Keratinocyte (primary cell): ENCODE data around the gene MYOM1. TPM values are rescaled to one million over a fixed set of nuclear protein-coding genes. Genes with fewer than 3 reads are reported as not detected.

Experiments used
- DNase-seq: peaks from one replicate; pipeline ENCODE4 v3.0.0-alpha.2; 2011; ENCODE audit warnings: low read depth, missing footprints, low spot score
- FAIRE-seq: peaks from 2 replicates; lab custom pipeline; 2011; peaks lifted over from hg19 to GRCh38; lab: Jason Lieb, UNC
- H2AFZ ChIP-seq: 2 replicates; pipeline ENCODE4 v1.6.0; 2012; ENCODE audit warnings: low read length, control low read depth, inconsistent platforms; ENCODE audit not compliant: control insufficient read depth
- H3K27ac ChIP-seq: 2 replicates; pipeline ENCODE4 v1.5.1; 2011; ENCODE audit warnings: low read length; ENCODE audit not compliant: control insufficient read depth, insufficient read depth
- H3K27me3 ChIP-seq: 3 replicates; pipeline ENCODE4 v1.6.0; 2011; ENCODE audit warnings: low read length; ENCODE audit not compliant: control insufficient read depth, insufficient read depth; ENCODE audit errors: extremely low read depth
- H3K36me3 ChIP-seq, 2 experiments: 2 replicates in 1 of 2; 3 replicates in 1 of 2; pipeline ENCODE4 v1.5.1; 2011; ENCODE audit warnings: low read length in 2 of 2, mild to moderate bottlenecking in 1 of 2; ENCODE audit not compliant: control insufficient read depth in 2 of 2, insufficient read depth in 2 of 2; ENCODE audit errors: extremely low read depth in 1 of 2
- H3K4me1 ChIP-seq: 3 replicates; pipeline ENCODE4 v1.5.1; 2011; ENCODE audit warnings: low read length; ENCODE audit not compliant: control insufficient read depth, insufficient read depth; ENCODE audit errors: extremely low read depth
- H3K4me2 ChIP-seq: 3 replicates; pipeline ENCODE4 v1.6.0; 2011; ENCODE audit warnings: low read depth, low read length; ENCODE audit not compliant: control insufficient read depth, insufficient read depth; ENCODE audit errors: extremely low read depth
- H3K4me3 ChIP-seq, 3 experiments: fragments of 200-600 bp in 1 of 3; sonication (generic) in 1 of 3; 2 replicates in 2 of 3; 3 replicates in 1 of 3; pipeline ENCODE4 v1.5.1; 2011 to 2016; ENCODE audit warnings: low read length in 3 of 3, mild to moderate bottlenecking in 3 of 3, control low read depth in 2 of 3, inconsistent platforms in 1 of 3, low read depth in 1 of 3, mixed read lengths in 1 of 3, mixed run types in 1 of 3, moderate library complexity in 1 of 3; ENCODE audit not compliant: control insufficient read depth in 2 of 3, insufficient read depth in 2 of 3; ENCODE audit errors: extremely low read depth in 1 of 3
- H3K79me2 ChIP-seq: 2 replicates; pipeline ENCODE4 v1.6.0; 2012; ENCODE audit warnings: low read length; ENCODE audit not compliant: control insufficient read depth, insufficient read depth
- H3K9ac ChIP-seq: 3 replicates; pipeline ENCODE4 v1.6.0; 2011; ENCODE audit warnings: low read length; ENCODE audit not compliant: control insufficient read depth, insufficient read depth; ENCODE audit errors: extremely low read depth
- H3K9me1 ChIP-seq: 3 replicates; pipeline ENCODE4 v1.6.0; 2011; ENCODE audit warnings: low read length; ENCODE audit not compliant: control insufficient read depth, insufficient read depth; ENCODE audit errors: extremely low read depth
- H3K9me3 ChIP-seq: 2 replicates; pipeline ENCODE4 v1.5.1; 2012; ENCODE audit warnings: low read depth, low read length; ENCODE audit not compliant: control insufficient read depth
- H4K20me1 ChIP-seq: 3 replicates; pipeline ENCODE4 v1.6.0; 2011; ENCODE audit warnings: low read length; ENCODE audit not compliant: control insufficient read depth, insufficient read depth; ENCODE audit errors: extremely low read depth
- CTCF ChIP-seq, 3 experiments: IDR thresholded peaks in 1 of 3; conservative IDR thresholded peaks in 1 of 3; optimal IDR thresholded peaks in 1 of 3; 2 replicates in 2 of 3; 3 replicates in 1 of 3; pipeline versions ENCODE3 to v1.5.1; 2011; ENCODE audit warnings: low read length in 3 of 3, mild to moderate bottlenecking in 3 of 3, moderate library complexity in 2 of 3, control low read depth in 1 of 3, inconsistent platforms in 1 of 3; ENCODE audit not compliant: insufficient read depth in 2 of 3; ENCODE audit errors: extremely low read depth in 1 of 3
- EZH2 ChIP-seq: IDR thresholded peaks from one replicate; pipeline ENCODE4 v1.6.1; 2012; ENCODE audit warnings: inconsistent platforms, mild to moderate bottlenecking, low read length, moderate library complexity
- dilution Hi-C: fragments of 300-500 bp; cut with MboI; formaldehyde crosslinking; loops from one replicate; pipeline ENCODE4 v1.7.0; 2020; ENCODE audit warnings: low sequenced_read_pairs; ENCODE audit not compliant: extremely low pct_ligation_motif_present
- polyA plus RNA-seq, 5 experiments: library from polyadenylated mRNA; depleted of rRNA in 3 of 5; stranded (reverse) in 3 of 5; stranded (forward) in 1 of 5; unstranded in 1 of 5; fragments of >200 nt; gene quantifications; 1 replicate in 1 of 5; 2 replicates in 3 of 5; 3 replicates in 1 of 5; pipeline versions ENCODE4 v1.2.1 to v1.2.3, GENCODE V29; 2011 to 2012; ENCODE audit warnings: missing spikeins in 2 of 5, low read depth in 1 of 5, low replicate concordance in 1 of 5

Gene MYOM1
- polyA plus RNA-seq, 1 donor (not counting 4 experiments of a cell fraction or from before 2014, with no cell fraction given): 0.03 TPM

GRCh38 chr18:3126457-3127097, 93.2 kb downstream of the MYOM1 start:
- no peak for FAIRE-seq
- H3K27me3 ChIP-seq: no peaks in the 10 kb centered on the region
- H3K4me2 ChIP-seq: no peak overlapping the region
- H2AFZ ChIP-seq: no peak overlapping the region
- H3K9ac ChIP-seq: no peak overlapping the region
- no peak overlapping the region for H3K4me3 ChIP-seq
- no peaks in the 10 kb centered on the region for H4K20me1 ChIP-seq
- DNase-seq: no peak
- no peaks in the 10 kb centered on the region for H3K79me2 ChIP-seq
- H3K9me1 ChIP-seq: no peaks in the 10 kb centered on the region
- TF ChIP-seq EZH2 (no peak), CTCF (optimal IDR thresholded peaks at IDR 0.05 in 1 of 3, IDR thresholded peaks at IDR 0.05 in 1 of 3, conservative IDR thresholded peaks at IDR 0.05 in 1 of 3; ENCODE audit: extremely low read depth in 1 of 3, insufficient read depth in 2 of 3, low read length in 3 of 3) (no peak)
- dilution Hi-C loops: no loop called here
- H3K36me3 ChIP-seq: no peaks in the 10 kb centered on the region
- no peak overlapping the region for H3K27ac ChIP-seq
- no peaks in the 10 kb centered on the region for H3K9me3 ChIP-seq
- H3K4me1 ChIP-seq: no peaks in the 10 kb centered on the region

GRCh38 chr18:3124822-3125221, 94.9 kb downstream of the MYOM1 start:
- DNase-seq: no peak
- Histone ChIP-seq H3K9me1 (no peaks in the 10 kb centered on the region), H3K27me3 (no peaks in the 10 kb centered on the region), H4K20me1 (no peaks in the 10 kb centered on the region), H3K4me3 (no peak overlapping the region), H3K4me2 (no peak overlapping the region), H3K9ac (no peak overlapping the region), H3K27ac (no peak overlapping the region), H2AFZ (no peak overlapping the region), H3K4me1 (no peaks in the 10 kb centered on the region), H3K36me3 (no peaks in the 10 kb centered on the region), H3K9me3 (no peaks in the 10 kb centered on the region), H3K79me2 (no peaks in the 10 kb centered on the region)
- FAIRE-seq: no peak
- dilution Hi-C loops: no loop called here
- TF ChIP-seq CTCF (optimal IDR thresholded peaks at IDR 0.05 in 1 of 3, IDR thresholded peaks at IDR 0.05 in 1 of 3, conservative IDR thresholded peaks at IDR 0.05 in 1 of 3; ENCODE audit: extremely low read depth in 1 of 3, insufficient read depth in 2 of 3, low read length in 3 of 3): no peak
